Breast epithelium (tissue), 4 donors: ENCODE results near the gene TRIM67. TPM values are rescaled to one million over a fixed set of nuclear protein-coding genes. Genes with fewer than 3 reads are reported as not detected.

Experiments used
- DNase-seq, 2 donors: peaks; one replicate each; pipeline ENCODE4 v3.0.0-alpha.2; 2019; ENCODE audit warnings: low spot score in 2 of 2
- H3K27ac ChIP-seq, 2 donors: fragments of 200-600 bp; sonication (generic) in 1 of 2; one replicate each; pipeline ENCODE4 v1.5.1; 2016 to 2019; ENCODE audit warnings: mild to moderate bottlenecking in 1 of 2
- H3K27me3 ChIP-seq, 2 donors: fragments of 200-600 bp; sonication (generic) in 1 of 2; one replicate each; pipeline versions ENCODE4 v1.5.1 to v1.6.0; 2017 to 2019; ENCODE audit warnings: control low read depth in 1 of 2, mild to moderate bottlenecking in 1 of 2
- H3K36me3 ChIP-seq: fragments of 200-600 bp; one replicate; pipeline ENCODE4 v1.5.1; 2019
- H3K4me1 ChIP-seq, 2 donors: fragments of 200-600 bp; sonication (generic); one replicate each; pipeline ENCODE4 v1.5.1; 2016 to 2019; ENCODE audit warnings: control low read depth in 1 of 2
- H3K4me3 ChIP-seq, 3 donors: fragments of 200-600 bp; sonication (generic); 1 replicate in 2 of 3; 2 replicates in 1 of 3; pipeline ENCODE4 v1.5.1; 2016 to 2019; ENCODE audit warnings: mild to moderate bottlenecking in 3 of 3, moderate library complexity in 2 of 3
- H3K9me3 ChIP-seq, 2 donors: fragments of 200-600 bp; sonication (generic) in 1 of 2; one replicate each; pipeline ENCODE4 v1.5.1; 2016 to 2019; ENCODE audit warnings: control low read depth in 1 of 2
- CTCF ChIP-seq, 3 donors: fragments of 450-650 bp; IDR thresholded peaks; one replicate each; pipeline ENCODE4 v1.5.1; 2016 to 2017; ENCODE audit warnings: antibody characterized with exemption in 3 of 3, mild to moderate bottlenecking in 3 of 3, moderate library complexity in 3 of 3
- POLR2A ChIP-seq: fragments of 450-650 bp; IDR thresholded peaks from one replicate; pipeline ENCODE4 v1.6.1; 2016; ENCODE audit warnings: antibody characterized with exemption, mild to moderate bottlenecking, moderate library complexity
- POLR2AphosphoS5 ChIP-seq, 3 donors: sonication (generic); formaldehyde crosslinking; IDR thresholded peaks; one replicate each; pipeline ENCODE4 v1.6.1; 2017; ENCODE audit warnings: antibody characterized with exemption in 3 of 3
- intact Hi-C: fragments of 100-400 bp; cut with DNase I; formaldehyde crosslinking; loops from one replicate; pipeline ENCODE4 v1.15.1; 2023; ENCODE audit warnings: low total_unique reads
- total RNA-seq, 3 donors: library from RNA; depleted of rRNA; stranded (reverse); fragments of >200 nt; gene quantifications; one replicate each; pipeline ENCODE4 v1.1.0, GENCODE V29; 2016

Gene TRIM67
- total RNA-seq, 3 donors from 2014 or later: not detected

- Histone ChIP-seq H3K4me1 (no peaks in the 10 kb centered on the region), H3K36me3 (no peaks in the 10 kb centered on the region), H3K9me3 (no peaks in the 10 kb centered on the region), H3K27me3 (peaks cover 0 to 11% of the 10 kb centered on the region in 2 donors), H3K27ac (no peak overlapping the region), H3K4me3 (no peak overlapping the region)
- no peak for DNase-seq
- intact Hi-C loops: no loop called here
- no peak for TF ChIP-seq POLR2A
- no peak for TF ChIP-seq CTCF (IDR thresholded peaks at IDR 0.05)
- TF ChIP-seq POLR2AphosphoS5 (IDR thresholded peaks at IDR 0.05): no peak
Observed at GRCh38 chr1:231206856-231207255, 45.0 kb downstream of the TRIM67 start.

- Histone ChIP-seq H3K4me3 (no peak overlapping the region), H3K27me3 (peaks cover 0 to 11% of the 10 kb centered on the region in 2 donors), H3K9me3 (no peaks in the 10 kb centered on the region), H3K36me3 (no peaks in the 10 kb centered on the region), H3K4me1 (no peaks in the 10 kb centered on the region), H3K27ac (no peak overlapping the region)
- no peak for DNase-seq
- no peak for TF ChIP-seq POLR2AphosphoS5 (IDR thresholded peaks at IDR 0.05)
- no peak for TF ChIP-seq POLR2A
- TF ChIP-seq CTCF (IDR thresholded peaks at IDR 0.05): no peak
- intact Hi-C loops: no loop called here
Observed at GRCh38 chr1:231207437-231207836, 45.6 kb downstream of the TRIM67 start.

DNA sequence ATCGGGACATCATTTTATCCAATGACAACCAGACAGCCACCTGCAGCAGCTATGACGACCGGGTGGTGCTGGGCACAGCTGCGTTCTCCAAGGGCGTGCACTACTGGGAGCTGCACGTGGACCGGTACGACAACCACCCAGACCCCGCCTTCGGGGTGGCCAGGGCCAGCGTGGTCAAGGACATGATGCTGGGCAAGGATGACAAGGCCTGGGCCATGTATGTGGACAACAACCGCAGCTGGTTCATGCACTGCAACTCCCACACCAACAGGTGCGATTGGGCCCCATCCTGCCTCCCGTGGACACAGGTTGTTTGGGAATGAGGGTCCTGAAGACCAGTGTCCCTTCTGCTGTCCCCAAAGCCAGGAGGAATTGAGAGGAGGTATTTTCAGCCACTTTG, 47.1 kb downstream of the TRIM67 start:
- Histone ChIP-seq H3K27me3 (peaks cover 0 to 1% of the 10 kb centered on the region in 2 donors), H3K4me1 (no peaks in the 10 kb centered on the region), H3K27ac (no peak overlapping the region), H3K9me3 (no peaks in the 10 kb centered on the region), H3K4me3 (no peak overlapping the region), H3K36me3 (no peaks in the 10 kb centered on the region)
- TF ChIP-seq POLR2A (no peak), POLR2AphosphoS5 (IDR thresholded peaks at IDR 0.05) (no peak), CTCF (IDR thresholded peaks at IDR 0.05) (no peak)
- no peak for DNase-seq
- intact Hi-C loops: no loop called here

DNA sequence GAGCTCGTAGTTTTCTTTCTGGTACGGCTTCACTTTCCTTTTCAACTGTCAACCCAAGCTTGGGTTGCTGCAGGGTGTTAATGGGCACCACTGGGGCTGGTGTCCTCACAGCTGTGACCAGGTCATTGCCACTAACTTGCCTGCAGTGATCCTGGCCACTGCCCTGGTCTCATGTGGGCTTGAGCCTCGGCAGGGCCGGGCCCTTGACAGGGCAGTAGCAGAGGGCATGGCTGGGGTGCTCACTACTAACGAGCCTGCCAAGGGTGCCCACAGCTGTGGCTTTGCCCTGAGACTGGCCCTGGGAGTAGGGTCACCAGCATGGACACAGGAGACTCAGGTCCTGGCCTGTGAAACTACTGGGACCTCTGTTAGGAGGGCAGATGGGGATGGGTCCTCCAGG, 47.7 kb downstream of the TRIM67 start:
- intact Hi-C loops: no loop called here
- TF ChIP-seq POLR2AphosphoS5 (IDR thresholded peaks at IDR 0.05): no peak
- TF ChIP-seq CTCF (IDR thresholded peaks at IDR 0.05): no peak
- no peak for TF ChIP-seq POLR2A

GRCh38 chr1:231210126-231210525, 48.3 kb downstream of the TRIM67 start:
- H3K36me3 ChIP-seq: no peaks in the 10 kb centered on the region
- no peaks in the 10 kb centered on the region for H3K27me3 ChIP-seq
- TF ChIP-seq CTCF (IDR thresholded peaks at IDR 0.05): no peak
- no peak overlapping the region for H3K4me3 ChIP-seq
- H3K27ac ChIP-seq: no peak overlapping the region
- H3K4me1 ChIP-seq: no peaks in the 10 kb centered on the region
- DNase-seq: no peak
- intact Hi-C loops: no loop called here
- no peaks in the 10 kb centered on the region for H3K9me3 ChIP-seq

More for the DNA sequence above, 47.7 kb downstream of the TRIM67 start:
- H3K27ac ChIP-seq: no peak overlapping the region
- H3K27me3 ChIP-seq: no peaks in the 10 kb centered on the region
- H3K4me3 ChIP-seq: no peak overlapping the region
- H3K4me1 ChIP-seq: no peaks in the 10 kb centered on the region
- DNase-seq: no peak
- no peaks in the 10 kb centered on the region for H3K9me3 ChIP-seq
- H3K36me3 ChIP-seq: no peaks in the 10 kb centered on the region
